HL-60 (cell line): ENCODE data around the gene NPSR1.

Source experiments
- DNase-seq, 2 experiments: peaks; one replicate each; pipeline ENCODE4 v3.0.0-alpha.2; 2010 to 2020; ENCODE audit warnings: low read depth in 1 of 2, low spot score in 1 of 2
- H3K27ac ChIP-seq: fragments of 250-450 bp; sonication (Bioruptor Pico); replicated peaks from 2 replicates; pipeline ENCODE4 v1.5.1; 2020; ENCODE audit warnings: mild to moderate bottlenecking, moderate library complexity
- H3K27me3 ChIP-seq: fragments of 250-450 bp; sonication (Bioruptor Pico); 2 replicates; pipeline ENCODE4 v1.5.1; 2021; ENCODE audit warnings: mild to moderate bottlenecking, moderate library complexity; ENCODE audit not compliant: insufficient read depth, poor library complexity, severe bottlenecking
- H3K4me3 ChIP-seq: replicated peaks from 2 replicates; pipeline ENCODE4 v1.5.1; 2011; ENCODE audit warnings: mild to moderate bottlenecking, control low read depth, low read length; ENCODE audit not compliant: insufficient read depth
- GABPA ChIP-seq: IDR thresholded peaks from 2 replicates; pipeline ENCODE4 v1.6.1; 2012; ENCODE audit warnings: low read depth
- POLR2AphosphoS5 ChIP-seq: IDR thresholded peaks from 2 replicates; pipeline ENCODE4 v1.6.1; 2012; ENCODE audit warnings: low read depth
- SPI1 ChIP-seq: IDR thresholded peaks from 2 replicates; pipeline ENCODE4 v1.6.1; 2012; ENCODE audit warnings: low read depth, mild to moderate bottlenecking, borderline replicate concordance
- TF ChIP-seq, protein P1 (sequence below): IDR thresholded peaks from 2 replicates; pipeline ENCODE4 v1.6.1; 2012; ENCODE audit warnings: low read depth; ENCODE audit not compliant: insufficient replicate concordance
- TF ChIP-seq, protein P2 (sequence below): IDR thresholded peaks from one replicate; pipeline ENCODE4 v1.5.1; 2011; ENCODE audit warnings: low read length, control low read depth, inconsistent platforms; ENCODE audit not compliant: insufficient read depth

Gene NPSR1

DNA sequence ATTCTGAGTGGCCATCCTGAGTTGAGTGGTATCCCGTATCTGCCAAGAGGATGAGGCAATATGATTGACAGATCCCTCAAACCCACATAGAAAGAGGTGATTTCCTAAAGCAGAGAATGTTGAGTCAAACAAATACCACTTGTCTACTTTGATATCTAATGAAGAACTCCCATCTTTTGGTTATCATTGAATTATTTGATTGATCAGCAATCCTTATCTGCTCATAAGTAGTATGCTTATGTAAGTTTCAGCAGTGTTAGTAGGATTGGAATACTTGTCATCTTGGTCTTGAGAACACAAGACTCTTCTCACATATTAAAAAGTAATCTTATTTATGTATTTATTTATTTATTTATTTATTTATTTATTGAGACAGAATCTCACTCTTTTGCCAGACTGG, 231.9 kb downstream of the NPSR1 start:
- TF ChIP-seq, protein P1, sequence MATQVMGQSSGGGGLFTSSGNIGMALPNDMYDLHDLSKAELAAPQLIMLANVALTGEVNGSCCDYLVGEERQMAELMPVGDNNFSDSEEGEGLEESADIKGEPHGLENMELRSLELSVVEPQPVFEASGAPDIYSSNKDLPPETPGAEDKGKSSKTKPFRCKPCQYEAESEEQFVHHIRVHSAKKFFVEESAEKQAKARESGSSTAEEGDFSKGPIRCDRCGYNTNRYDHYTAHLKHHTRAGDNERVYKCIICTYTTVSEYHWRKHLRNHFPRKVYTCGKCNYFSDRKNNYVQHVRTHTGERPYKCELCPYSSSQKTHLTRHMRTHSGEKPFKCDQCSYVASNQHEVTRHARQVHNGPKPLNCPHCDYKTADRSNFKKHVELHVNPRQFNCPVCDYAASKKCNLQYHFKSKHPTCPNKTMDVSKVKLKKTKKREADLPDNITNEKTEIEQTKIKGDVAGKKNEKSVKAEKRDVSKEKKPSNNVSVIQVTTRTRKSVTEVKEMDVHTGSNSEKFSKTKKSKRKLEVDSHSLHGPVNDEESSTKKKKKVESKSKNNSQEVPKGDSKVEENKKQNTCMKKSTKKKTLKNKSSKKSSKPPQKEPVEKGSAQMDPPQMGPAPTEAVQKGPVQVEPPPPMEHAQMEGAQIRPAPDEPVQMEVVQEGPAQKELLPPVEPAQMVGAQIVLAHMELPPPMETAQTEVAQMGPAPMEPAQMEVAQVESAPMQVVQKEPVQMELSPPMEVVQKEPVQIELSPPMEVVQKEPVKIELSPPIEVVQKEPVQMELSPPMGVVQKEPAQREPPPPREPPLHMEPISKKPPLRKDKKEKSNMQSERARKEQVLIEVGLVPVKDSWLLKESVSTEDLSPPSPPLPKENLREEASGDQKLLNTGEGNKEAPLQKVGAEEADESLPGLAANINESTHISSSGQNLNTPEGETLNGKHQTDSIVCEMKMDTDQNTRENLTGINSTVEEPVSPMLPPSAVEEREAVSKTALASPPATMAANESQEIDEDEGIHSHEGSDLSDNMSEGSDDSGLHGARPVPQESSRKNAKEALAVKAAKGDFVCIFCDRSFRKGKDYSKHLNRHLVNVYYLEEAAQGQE = no peak
- TF ChIP-seq, protein P2, sequence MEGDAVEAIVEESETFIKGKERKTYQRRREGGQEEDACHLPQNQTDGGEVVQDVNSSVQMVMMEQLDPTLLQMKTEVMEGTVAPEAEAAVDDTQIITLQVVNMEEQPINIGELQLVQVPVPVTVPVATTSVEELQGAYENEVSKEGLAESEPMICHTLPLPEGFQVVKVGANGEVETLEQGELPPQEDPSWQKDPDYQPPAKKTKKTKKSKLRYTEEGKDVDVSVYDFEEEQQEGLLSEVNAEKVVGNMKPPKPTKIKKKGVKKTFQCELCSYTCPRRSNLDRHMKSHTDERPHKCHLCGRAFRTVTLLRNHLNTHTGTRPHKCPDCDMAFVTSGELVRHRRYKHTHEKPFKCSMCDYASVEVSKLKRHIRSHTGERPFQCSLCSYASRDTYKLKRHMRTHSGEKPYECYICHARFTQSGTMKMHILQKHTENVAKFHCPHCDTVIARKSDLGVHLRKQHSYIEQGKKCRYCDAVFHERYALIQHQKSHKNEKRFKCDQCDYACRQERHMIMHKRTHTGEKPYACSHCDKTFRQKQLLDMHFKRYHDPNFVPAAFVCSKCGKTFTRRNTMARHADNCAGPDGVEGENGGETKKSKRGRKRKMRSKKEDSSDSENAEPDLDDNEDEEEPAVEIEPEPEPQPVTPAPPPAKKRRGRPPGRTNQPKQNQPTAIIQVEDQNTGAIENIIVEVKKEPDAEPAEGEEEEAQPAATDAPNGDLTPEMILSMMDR = no peak
- no peak overlapping the region for H3K4me3 ChIP-seq
- no peak for DNase-seq
- no peaks in the 10 kb centered on the region for H3K27me3 ChIP-seq
- no peak overlapping the region for H3K27ac ChIP-seq

DNA sequence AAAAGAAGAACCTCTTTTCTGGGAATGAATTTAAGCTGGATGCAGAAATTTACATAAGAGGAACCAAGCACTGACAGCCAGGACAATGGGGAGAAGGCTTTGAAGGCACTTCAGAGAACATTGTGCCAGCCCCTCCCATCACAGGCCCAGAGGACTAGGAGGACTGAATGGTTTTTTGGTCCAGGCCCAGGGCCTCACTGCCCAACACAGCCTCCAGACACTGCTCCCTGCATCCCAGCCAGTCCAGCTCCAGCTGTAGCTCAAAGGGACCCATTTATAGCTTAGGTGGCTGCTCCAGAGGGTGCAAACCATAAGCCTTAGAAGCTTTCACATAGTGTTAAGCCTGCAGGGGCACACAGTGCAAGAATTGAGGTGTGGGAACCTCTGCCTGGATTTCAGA, 237.2 kb downstream of the NPSR1 start:
- no peaks in the 10 kb centered on the region for H3K27me3 ChIP-seq
- no peak overlapping the region for H3K27ac ChIP-seq
- TF ChIP-seq, protein P1 = no peak
- TF ChIP-seq, protein P2 = no peak
- no peak for TF ChIP-seq SPI1
- TF ChIP-seq GABPA = no peak
- no peak for TF ChIP-seq POLR2AphosphoS5
- no peak overlapping the region for H3K4me3 ChIP-seq
- DNase-seq = no peak
